Activated CD4-positive, alpha-beta T cell treated with anti-CD3 and anti-CD28 coated beads, Interleukin-2, amount 50 U/mL, for 24 hours (primary cell): ENCODE results near the gene AFP.

Experiments
- DNase-seq, 2 donors: peaks; one replicate each; pipeline ENCODE4 v3.0.0-alpha.2; 2020; ENCODE audit warnings: low read depth in 1 of 2, low spot score in 1 of 2

Gene AFP

GRCh38 chr4:73456177-73457022 is 20.4 kb downstream of the AFP start:
- DNase-seq: no peak

GRCh38 chr4:73458184-73459047 is 22.4 kb downstream of the AFP start:
- no peak for DNase-seq

- DNase-seq: no peak
Measured at GRCh38 chr4:73459048-73459421, 23.0 kb downstream of the AFP start.

- no peak for DNase-seq
Measured at GRCh38 chr4:73460913-73461522, 25.0 kb downstream of the AFP start.

GRCh38 chr4:73468170-73468569 is 32.1 kb downstream of the AFP start:
- DNase-seq: no peak

GRCh38 chr4:73470728-73471127 is 34.7 kb downstream of the AFP start:
- no peak for DNase-seq

GRCh38 chr4:73477176-73477575 is 41.2 kb downstream of the AFP start:
- DNase-seq: no peak

- DNase-seq: no peak
Measured at GRCh38 chr4:73479323-73479722, 43.3 kb downstream of the AFP start.

GRCh38 chr4:73481358-73481757 is 45.3 kb downstream of the AFP start, which contains the start of gene AFM:
TSS of gene AFM (plus strand) at chr4:73481745. CDS start at chr4:73481776, 31 bp downstream.
- DNase-seq: no peak

- DNase-seq: no peak
Measured at GRCh38 chr4:73485085-73485484, 49.1 kb downstream of the AFP start.

- DNase-seq: no peak
Measured at GRCh38 chr4:73485596-73485995, 49.6 kb downstream of the AFP start.

GRCh38 chr4:73486497-73486896 is 50.5 kb downstream of the AFP start:
- no peak for DNase-seq

GRCh38 chr4:73487233-73487632 is 51.2 kb downstream of the AFP start:
- DNase-seq: no peak

GRCh38 chr4:73499996-73500765 is 64.2 kb downstream of the AFP start:
- no peak for DNase-seq

- DNase-seq: no peak
Measured at GRCh38 chr4:73501664-73502265, 65.7 kb downstream of the AFP start.

- DNase-seq: no peak
Measured at GRCh38 chr4:73505567-73505966, 69.5 kb downstream of the AFP start.
